ENCODE data around the gene GLDC.

The GLDC gene

GRCh38 chr9:6616951-6617602 is 28.5 kb downstream of the GLDC start:
- no peak for DNase-seq

GRCh38 chr9:6614489-6614888 is 31.0 kb downstream of the GLDC start:
- DNase-seq = no peak

- DNase-seq = peak; percentile 61
Observed at GRCh38 chr9:6611865-6612264, 33.7 kb downstream of the GLDC start.

GRCh38 chr9:6610073-6610472 is 35.5 kb downstream of the GLDC start:
- no peak for DNase-seq

- DNase-seq = no peak
Observed at GRCh38 chr9:6609497-6610016, 36.0 kb downstream of the GLDC start.

- DNase-seq = no peak
Observed at GRCh38 chr9:6605202-6605601, 40.3 kb downstream of the GLDC start.

- no peak for DNase-seq
Observed at GRCh38 chr9:6600426-6600825, 45.1 kb downstream of the GLDC start.

- DNase-seq = no peak
Observed at GRCh38 chr9:6600006-6600405, 45.5 kb downstream of the GLDC start.

GRCh38 chr9:6598249-6598725 is 47.2 kb downstream of the GLDC start:
- no peak for DNase-seq

GRCh38 chr9:6592791-6593190 is 52.7 kb downstream of the GLDC start:
- no peak for DNase-seq

GRCh38 chr9:6592231-6592630 is 53.3 kb downstream of the GLDC start:
- DNase-seq = no peak

GRCh38 chr9:6590772-6591384 is 54.7 kb downstream of the GLDC start:
- DNase-seq = no peak

GRCh38 chr9:6590334-6590733 is 55.2 kb downstream of the GLDC start:
- no peak for DNase-seq

- peak; percentile 23 for DNase-seq
Observed at GRCh38 chr9:6584881-6585597, 60.5 kb downstream of the GLDC start.

GRCh38 chr9:6581253-6581652 is 64.3 kb downstream of the GLDC start:
- DNase-seq = no peak

- DNase-seq = no peak
Observed at GRCh38 chr9:6579613-6580012, 65.9 kb downstream of the GLDC start.

GRCh38 chr9:6576987-6577386 is 68.5 kb downstream of the GLDC start:
- no peak for DNase-seq

- no peak for DNase-seq
Observed at GRCh38 chr9:6575324-6576034, 70.0 kb downstream of the GLDC start.

GRCh38 chr9:6567140-6567591 is 78.4 kb downstream of the GLDC start:
- no peak for DNase-seq

- DNase-seq = no peak
Observed at GRCh38 chr9:6566409-6567139, 79.0 kb downstream of the GLDC start.

GRCh38 chr9:6565312-6565711 is 80.2 kb downstream of the GLDC start:
- DNase-seq = no peak

GRCh38 chr9:6564868-6565267 is 80.7 kb downstream of the GLDC start:
- DNase-seq = no peak

All from retina (tissue), 1 donor.